Testis (tissue), 2 donors: ENCODE measurements around the gene SARS1.

Source experiments
- CTCF ChIP-seq, 3 experiments: fragments of 450-650 bp in 2 of 3; fragments of 200-600 bp in 1 of 3; sonication (generic) in 1 of 3; IDR thresholded peaks; one replicate each; pipeline ENCODE4 v1.5.1; 2016 to 2019; ENCODE audit warnings: antibody characterized with exemption in 3 of 3, mild to moderate bottlenecking in 2 of 3, moderate library complexity in 1 of 3
- POLR2A ChIP-seq: fragments of 450-650 bp; IDR thresholded peaks from one replicate; pipeline ENCODE4 v1.6.1; 2017; ENCODE audit warnings: antibody characterized with exemption, mild to moderate bottlenecking, moderate library complexity

- no peak for TF ChIP-seq CTCF (IDR thresholded peaks at IDR 0.05)
- no peak for TF ChIP-seq POLR2A
Measured at GRCh38 chr1:109206339-109206738, 7.4 kb upstream of the SARS1 start.
